Cardiac muscle cell (in vitro differentiated cells and primary cell): Measurements from ENCODE around the gene CACNA2D3. TPM values are rescaled to one million over a fixed set of nuclear protein-coding genes. Genes with fewer than 3 reads are reported as not detected.

Source experiments
- DNase-seq, 2 donors: peaks; one replicate each; pipeline versions ENCODE4 v3.0.0 to v3.0.0-alpha.2; 2010 to 2017; ENCODE audit warnings: low read depth in 1 of 2, low spot score in 1 of 2
- H3K27ac ChIP-seq: fragments of 200-600 bp; sonication (generic); 2 replicates; pipeline ENCODE4 v1.5.1; 2016
- H3K27me3 ChIP-seq: fragments of 200-600 bp; sonication (generic); 2 replicates; pipeline ENCODE4 v1.6.0; 2016; ENCODE audit warnings: control low read depth
- H3K36me3 ChIP-seq: fragments of 200-600 bp; sonication (generic); 2 replicates; pipeline ENCODE4 v1.5.1; 2016; ENCODE audit warnings: control low read depth
- H3K4me1 ChIP-seq: fragments of 200-600 bp; sonication (generic); 2 replicates; pipeline ENCODE4 v1.8.1; 2017; ENCODE audit warnings: low read depth, mild to moderate bottlenecking, mixed run types
- H3K4me3 ChIP-seq: fragments of 200-600 bp; sonication (generic); 2 replicates; pipeline ENCODE4 v1.5.1; 2016; ENCODE audit warnings: mild to moderate bottlenecking
- H3K9me3 ChIP-seq: fragments of 200-600 bp; sonication (generic); 2 replicates; pipeline ENCODE4 v1.5.1; 2017; ENCODE audit warnings: low read depth, mild to moderate bottlenecking, control low read depth
- CTCF ChIP-seq: IDR thresholded peaks from 2 replicates; pipeline ENCODE4 v1.5.1; 2012; ENCODE audit warnings: low read depth, mild to moderate bottlenecking, low read length
- polyA plus RNA-seq: library from polyadenylated mRNA; unstranded; fragments of >200 nt; fragmentation: Nextera tagmentation; extraction: Ambion mirVana; gene quantifications from 2 replicates; pipeline ENCODE4 v1.2.1, GENCODE V29; 2016
- total RNA-seq: library from RNA; depleted of rRNA; stranded (reverse); fragments of >200 nt; gene quantifications from 2 replicates; pipeline ENCODE4 v1.2.3, GENCODE V29; 2016

The CACNA2D3 gene
- total and polyA plus RNA-seq, 2 experiments from 2014 or later: 0.45 to 0.59 TPM

DNA sequence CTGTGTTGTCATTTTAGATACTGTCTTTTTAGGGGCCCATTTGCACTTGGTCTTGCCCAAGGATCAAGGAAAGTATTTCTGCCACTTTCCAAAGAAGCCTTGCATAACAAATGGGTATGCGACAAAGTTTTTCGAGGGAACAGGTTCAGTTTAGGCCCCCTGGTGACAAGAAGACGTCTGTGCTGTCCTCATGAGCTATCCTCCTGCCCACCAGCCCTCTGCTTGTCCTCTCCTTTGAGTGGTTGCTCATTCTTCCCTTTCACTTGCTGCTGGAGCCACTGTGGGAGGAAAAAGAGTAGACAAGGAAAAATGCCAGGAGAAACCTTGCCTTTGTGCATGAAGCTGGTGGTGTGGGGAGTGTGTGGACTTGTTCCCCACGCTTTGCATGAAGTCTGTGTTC, 171.9 kb downstream of the CACNA2D3 start:
- no peak for DNase-seq
- H3K27ac ChIP-seq: no peak overlapping the region
- TF ChIP-seq CTCF: no peak
- H3K4me1 ChIP-seq: no peaks in the 10 kb centered on the region
- H3K27me3 ChIP-seq: no peaks in the 10 kb centered on the region
- no peak overlapping the region for H3K4me3 ChIP-seq
- H3K36me3 ChIP-seq: no peaks in the 10 kb centered on the region
- H3K9me3 ChIP-seq: no peaks in the 10 kb centered on the region

DNA sequence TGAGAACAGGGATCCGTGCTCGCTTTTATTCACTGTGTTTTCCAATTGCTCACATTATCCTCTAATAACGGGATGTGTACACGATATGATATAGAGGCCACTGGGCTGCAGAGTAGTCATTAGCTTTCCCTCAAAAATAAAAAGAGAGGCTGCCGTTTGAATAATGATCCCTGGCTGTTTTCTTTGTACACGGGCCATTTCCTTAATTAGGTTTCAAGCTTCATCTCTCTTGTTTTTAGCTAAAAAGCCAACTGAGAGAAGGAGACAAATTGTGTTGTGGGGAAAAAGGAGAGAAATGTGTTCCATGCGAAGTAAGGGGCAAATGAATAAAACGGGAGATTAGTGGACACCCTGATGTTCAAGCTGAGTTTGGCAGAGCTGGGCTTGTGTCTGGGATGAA, 174.2 kb downstream of the CACNA2D3 start:
- H3K4me3 ChIP-seq: no peak overlapping the region
- no peak for DNase-seq

GRCh38 chr3:54299169-54299935, 177.0 kb downstream of the CACNA2D3 start:
- no peak overlapping the region for H3K27ac ChIP-seq
- no peaks in the 10 kb centered on the region for H3K36me3 ChIP-seq
- TF ChIP-seq CTCF: no peak
- no peaks in the 10 kb centered on the region for H3K27me3 ChIP-seq
- no peaks in the 10 kb centered on the region for H3K9me3 ChIP-seq
- no peak overlapping the region for H3K4me3 ChIP-seq
- no peaks in the 10 kb centered on the region for H3K4me1 ChIP-seq
- DNase-seq: no peak

More for the DNA sequence above, 174.2 kb downstream of the CACNA2D3 start:
- Histone ChIP-seq H3K27ac (no peak overlapping the region), H3K4me1 (no peaks in the 10 kb centered on the region), H3K9me3 (no peaks in the 10 kb centered on the region), H3K36me3 (no peaks in the 10 kb centered on the region), H3K27me3 (no peaks in the 10 kb centered on the region)
- TF ChIP-seq CTCF: no peak

DNA sequence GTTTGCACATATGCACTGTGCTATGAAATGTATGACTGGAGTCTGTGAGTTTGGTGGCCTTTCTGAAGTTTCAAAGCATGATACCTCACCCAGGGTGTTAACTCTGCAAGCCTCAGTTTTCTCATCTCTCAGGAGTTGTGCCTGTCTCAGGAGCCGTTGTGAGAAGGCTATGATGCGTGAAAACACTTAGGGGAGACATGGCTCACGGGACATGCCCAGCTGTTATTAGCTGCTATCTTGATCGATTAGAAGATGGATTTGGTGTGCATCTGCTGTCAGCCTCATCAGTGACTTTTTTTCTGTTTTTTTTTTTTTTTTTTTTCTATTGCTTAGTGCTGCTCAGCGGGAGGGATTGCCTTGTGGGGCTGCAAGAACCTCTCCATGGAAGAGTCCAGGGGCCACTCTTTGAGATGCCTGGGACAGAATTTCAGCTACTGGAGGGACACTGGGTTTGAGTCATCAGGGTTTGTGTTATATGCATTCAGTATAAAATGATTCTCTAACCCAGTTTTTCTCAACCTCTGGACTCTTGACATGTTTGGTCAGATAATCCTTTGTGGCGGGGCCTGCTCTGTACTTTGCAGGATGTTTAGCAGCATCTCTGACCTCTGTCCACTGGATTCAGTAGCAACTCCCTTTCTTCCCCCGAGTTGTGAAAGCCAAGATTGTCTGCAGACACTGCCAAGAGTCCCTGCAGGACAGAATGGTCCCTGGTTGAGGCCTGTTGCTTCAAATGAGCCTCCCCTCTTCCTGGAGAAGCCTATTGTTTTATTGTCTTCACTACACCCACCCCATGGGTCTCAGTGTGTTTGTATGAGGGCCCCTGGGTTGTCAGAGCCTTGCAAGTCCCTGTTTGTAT, 181.4 kb downstream of the CACNA2D3 start:
- no peak for TF ChIP-seq CTCF
- peak in 1 of 2 donors; percentile 39 for DNase-seq
- Histone ChIP-seq H3K4me3 (no peak overlapping the region), H3K9me3 (no peaks in the 10 kb centered on the region), H3K36me3 (no peaks in the 10 kb centered on the region), H3K27me3 (no peaks in the 10 kb centered on the region), H3K4me1 (no peaks in the 10 kb centered on the region), H3K27ac (no peak overlapping the region)

DNA sequence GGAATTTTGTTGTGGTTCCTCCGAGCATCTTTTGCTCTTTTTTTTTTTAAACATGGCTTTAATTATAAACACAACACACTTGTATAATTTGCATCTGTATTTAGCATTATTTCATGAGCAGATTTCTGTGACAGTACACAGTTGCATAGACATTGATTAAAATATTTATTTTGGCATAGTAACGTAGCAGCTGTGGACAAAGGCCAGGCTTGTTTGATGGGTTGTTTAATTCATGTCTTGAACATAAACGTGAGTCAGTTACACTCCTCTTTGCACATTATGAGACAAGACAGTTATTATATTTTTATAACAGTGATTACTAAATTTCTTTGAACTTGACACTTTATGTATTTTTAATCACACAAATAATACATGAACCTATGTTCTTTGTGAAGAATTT, 182.5 kb downstream of the CACNA2D3 start:
- no peaks in the 10 kb centered on the region for H3K9me3 ChIP-seq
- no peak for DNase-seq
- no peak overlapping the region for H3K27ac ChIP-seq
- H3K4me1 ChIP-seq: no peaks in the 10 kb centered on the region
- H3K4me3 ChIP-seq: no peak overlapping the region
- H3K27me3 ChIP-seq: no peaks in the 10 kb centered on the region
- H3K36me3 ChIP-seq: no peaks in the 10 kb centered on the region
- TF ChIP-seq CTCF: no peak
